ENCODE results near the gene NAP1L1.
"Not testable (repeated sequence)": the region's sequence is repeated elsewhere in the genome, so short reads cannot be mapped to it uniquely, and the experiment has no call there.

The NAP1L1 gene

DNA sequence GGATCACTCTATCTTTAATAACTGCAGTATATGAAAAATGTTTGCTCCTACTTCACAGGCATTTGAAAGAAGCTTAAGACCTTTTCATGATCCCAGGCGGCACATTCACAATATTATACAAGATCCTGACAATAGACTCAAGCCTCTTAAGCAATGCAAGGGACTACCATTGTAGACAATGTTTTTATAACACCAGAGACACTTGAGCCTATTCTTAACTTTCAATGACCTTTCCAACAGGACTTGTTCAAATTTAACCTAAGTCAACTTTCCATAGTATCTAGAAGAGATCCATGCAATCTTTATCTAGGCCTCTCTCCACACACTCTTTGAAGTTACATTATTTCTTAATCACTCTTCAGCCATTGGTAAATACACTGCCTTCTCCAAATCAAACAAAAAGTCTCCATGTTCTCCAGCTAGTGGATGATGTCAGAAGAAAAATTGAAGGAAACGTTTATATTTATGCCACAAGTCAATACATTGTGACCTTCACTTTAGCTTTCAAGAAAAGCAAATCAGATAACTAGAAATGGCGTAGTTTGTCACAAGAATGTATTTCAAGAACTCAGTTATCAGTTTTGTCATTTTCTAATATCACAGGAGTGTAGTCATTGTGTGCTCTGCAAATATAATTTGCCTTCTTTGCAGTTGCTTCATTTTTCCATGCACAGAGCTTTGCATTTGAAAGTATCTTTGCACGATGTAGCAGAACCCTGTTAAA is 94.1 kb downstream of the NAP1L1 start:
- no peak for DNase-seq (ENCODE audit: low read depth in 2 of 2)

DNA sequence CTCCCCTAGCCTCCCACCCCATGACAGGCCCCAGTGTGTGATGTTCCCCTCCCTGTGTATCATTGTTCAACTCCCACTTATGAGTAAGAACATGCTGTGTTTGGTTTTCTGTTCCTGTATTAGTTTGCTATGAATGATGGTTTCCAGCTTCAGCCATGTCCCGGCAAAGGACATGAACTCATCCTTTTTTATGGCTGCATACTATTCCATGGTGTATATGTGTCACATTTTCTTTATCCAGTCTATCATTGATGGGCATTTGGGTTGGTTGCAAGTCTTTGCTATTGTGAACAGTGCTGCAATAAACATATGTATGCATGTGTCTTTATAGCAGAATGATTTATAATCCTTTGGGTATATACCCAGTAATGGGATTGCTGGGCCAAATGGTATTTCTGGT is 96.8 kb downstream of the NAP1L1 start:
- DNase-seq (ENCODE audit: low read depth in 2 of 2), result not testable (repeated sequence)

Measured in stimulated activated CD8-positive, alpha-beta memory T cell treated with anti-CD3 and anti-CD28 coated beads, Interleukin-7, amount 100 ng/mL, for 4 hours (primary cell).